Common myeloid progenitor, CD34-positive (primary cell): ENCODE measurements around the gene MSI2.
A peak's percentile ranks its signal among the peaks of the same experiment; 100 is the strongest.

Experiments used
- CTCF ChIA-PET: fragments of 350-600 bp; sonication (Branson Sonifier 250); formaldehyde crosslinking; loops from one replicate; lab custom pipeline; 2021; ENCODE audit warnings: antibody characterized with exemption; lab: Charles Lee
- POLR2A ChIA-PET: fragments of 350-600 bp; sonication (Branson Sonifier 250); formaldehyde crosslinking; loops from one replicate; lab custom pipeline; 2021; ENCODE audit warnings: antibody characterized with exemption; lab: Charles Lee
- DNase-seq, 3 donors: peaks; one replicate each; pipeline versions ENCODE4 v3.0.0 to v3.0.0-alpha.2; 2013
- H3K27ac ChIP-seq, 2 experiments: 1 replicate in 1 of 2; 2 replicates in 1 of 2; pipeline ENCODE4 v1.7.0; 2013; ENCODE audit warnings: inconsistent platforms in 2 of 2, low read length in 2 of 2, mild to moderate bottlenecking in 2 of 2, low read depth in 1 of 2, moderate library complexity in 1 of 2; ENCODE audit not compliant: severe bottlenecking in 2 of 2, insufficient read depth in 1 of 2, poor library complexity in 1 of 2
- H3K27me3 ChIP-seq, 5 experiments: replicated peaks in 2 of 5; 1 replicate in 3 of 5; 2 replicates in 2 of 5; pipeline versions ENCODE4 v1.6.1 to v1.7.0; 2013; ENCODE audit warnings: low read length in 4 of 5, mild to moderate bottlenecking in 2 of 5, moderate library complexity in 2 of 5, inconsistent platforms in 1 of 5; ENCODE audit not compliant: insufficient read depth in 5 of 5, control insufficient read depth in 4 of 5
- H3K36me3 ChIP-seq, 4 experiments: 1 replicate in 2 of 4; 2 replicates in 2 of 4; pipeline versions ENCODE4 v1.6.1 to v1.7.0; 2013; ENCODE audit warnings: low read length in 3 of 4, control low read depth in 1 of 4, mild to moderate bottlenecking in 1 of 4; ENCODE audit not compliant: control insufficient read depth in 4 of 4, insufficient read depth in 4 of 4
- H3K4me1 ChIP-seq, 4 experiments: 1 replicate in 3 of 4; 2 replicates in 1 of 4; pipeline versions ENCODE4 v1.6.1 to v1.7.1; 2013; ENCODE audit warnings: low read length in 3 of 4, mild to moderate bottlenecking in 3 of 4, control low read depth in 1 of 4, inconsistent platforms in 1 of 4, moderate library complexity in 1 of 4; ENCODE audit not compliant: control insufficient read depth in 4 of 4, insufficient read depth in 4 of 4; ENCODE audit errors: control extremely low read depth in 1 of 4
- H3K4me3 ChIP-seq, 7 experiments: 1 replicate in 4 of 7; 2 replicates in 3 of 7; pipeline versions ENCODE4 v1.5.1 to v1.7.0; 2013; ENCODE audit warnings: mild to moderate bottlenecking in 7 of 7, low read length in 6 of 7, moderate library complexity in 6 of 7, inconsistent platforms in 2 of 7, low read depth in 2 of 7, control low read depth in 1 of 7; ENCODE audit not compliant: insufficient read depth in 4 of 7, control insufficient read depth in 1 of 7; ENCODE audit errors: extremely low read depth in 1 of 7
- H3K9me3 ChIP-seq, 5 experiments: 1 replicate in 4 of 5; 2 replicates in 1 of 5; pipeline versions ENCODE4 v1.6.1 to v1.7.1; 2013; ENCODE audit warnings: low read length in 4 of 5, mild to moderate bottlenecking in 2 of 5, inconsistent platforms in 1 of 5, low read depth in 1 of 5, moderate library complexity in 1 of 5; ENCODE audit not compliant: control insufficient read depth in 4 of 5, insufficient read depth in 2 of 5; ENCODE audit errors: control extremely low read depth in 1 of 5
- WGBS: methylation state at CpG from one replicate; pipeline ENCODE4 v1.1.5; 2013; ENCODE audit not compliant: insufficient coverage; 5-methylcytosine and 5-hydroxymethylcytosine counted together

The MSI2 gene

DNA sequence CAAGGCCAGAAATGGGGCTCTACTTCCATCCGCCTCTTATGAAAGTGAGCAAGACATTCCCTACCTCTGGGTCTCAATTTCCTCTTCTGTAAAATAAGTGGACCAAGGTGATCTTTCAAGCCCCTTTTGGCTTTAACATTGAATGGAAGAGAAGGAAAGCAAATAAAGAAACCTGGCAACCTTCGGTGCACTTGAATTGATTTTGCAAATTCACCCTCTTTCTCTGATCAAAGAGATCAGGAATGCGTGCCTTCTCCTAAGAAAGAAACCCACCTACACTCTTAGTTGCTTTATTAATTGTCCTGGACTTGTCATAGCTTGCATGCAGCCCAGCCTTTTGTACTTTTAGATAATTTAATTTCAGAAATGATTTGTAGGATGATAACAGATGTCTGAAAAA is 3.0 kb downstream of the MSI2 start:
- H3K27me3 ChIP-seq, result no peaks in the 10 kb centered on the region
- ChIA-PET POLR2A (no interaction called here), CTCF (interaction anchor here (0.8 to 2.9 kb wide), 5 partner anchors 11 to 26 kb away, joined by 4 to 16 read pairs (median 5); no protein-coding TSS in a partner anchor)
- peaks cover 5 to 61% (median 31%) of the 10 kb centered on the region in 4 experiments for H3K36me3 ChIP-seq
- H3K9me3 ChIP-seq, result no peaks in the 10 kb centered on the region
- peak overlapping the region in 6 of 7 experiments; percentile 81 to 99 (median 94) for H3K4me3 ChIP-seq
- peak overlapping the region; percentile 72 to 86 for H3K27ac ChIP-seq
- peaks cover 44 to 71% (median 62%) of the 10 kb centered on the region in 4 experiments for H3K4me1 ChIP-seq
- WGBS, result 0% methylated on average over 2 of the region's 3 CpGs
- no peak for DNase-seq

DNA sequence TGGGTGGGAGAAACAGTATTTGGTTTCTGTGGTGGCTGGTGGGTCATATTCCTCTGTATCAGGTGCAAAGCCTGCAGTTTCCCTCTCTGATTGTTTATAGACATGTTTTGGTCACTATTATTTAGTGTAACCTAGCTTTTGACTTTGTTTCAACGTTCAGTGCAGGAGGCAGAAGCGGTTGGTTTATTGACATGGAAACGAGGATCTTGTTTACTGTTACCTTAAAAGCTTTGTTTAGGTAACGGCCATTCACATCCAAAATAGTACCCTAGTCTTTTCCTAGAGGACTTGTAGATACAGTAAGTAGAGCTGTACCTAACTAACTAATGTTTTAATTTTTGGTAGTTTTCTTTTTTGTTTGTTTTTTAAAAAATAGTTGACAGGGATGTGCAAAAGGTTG is 3.5 kb downstream of the MSI2 start:
- POLR2A ChIA-PET, result no interaction called here
- no peaks in the 10 kb centered on the region for H3K9me3 ChIP-seq
- CTCF ChIA-PET, result interaction anchor here (0.8 to 2.9 kb wide), 6 partner anchors 10 to 49 kb away, joined by 4 to 16 read pairs (median 6); no protein-coding TSS in a partner anchor
- peak overlapping the region in 6 of 7 experiments; percentile 81 to 99 (median 94) for H3K4me3 ChIP-seq
- no peaks in the 10 kb centered on the region for H3K27me3 ChIP-seq
- no CpG with 5 or more reads among the region's 4 CpGs for WGBS
- peak overlapping the region; percentile 72 to 86 for H3K27ac ChIP-seq
- DNase-seq, result peak in 1 of 3 donors; percentile 26
- H3K4me1 ChIP-seq, result peaks cover 44 to 71% (median 66%) of the 10 kb centered on the region in 4 experiments
- peaks cover 9 to 66% (median 35%) of the 10 kb centered on the region in 4 experiments for H3K36me3 ChIP-seq

DNA sequence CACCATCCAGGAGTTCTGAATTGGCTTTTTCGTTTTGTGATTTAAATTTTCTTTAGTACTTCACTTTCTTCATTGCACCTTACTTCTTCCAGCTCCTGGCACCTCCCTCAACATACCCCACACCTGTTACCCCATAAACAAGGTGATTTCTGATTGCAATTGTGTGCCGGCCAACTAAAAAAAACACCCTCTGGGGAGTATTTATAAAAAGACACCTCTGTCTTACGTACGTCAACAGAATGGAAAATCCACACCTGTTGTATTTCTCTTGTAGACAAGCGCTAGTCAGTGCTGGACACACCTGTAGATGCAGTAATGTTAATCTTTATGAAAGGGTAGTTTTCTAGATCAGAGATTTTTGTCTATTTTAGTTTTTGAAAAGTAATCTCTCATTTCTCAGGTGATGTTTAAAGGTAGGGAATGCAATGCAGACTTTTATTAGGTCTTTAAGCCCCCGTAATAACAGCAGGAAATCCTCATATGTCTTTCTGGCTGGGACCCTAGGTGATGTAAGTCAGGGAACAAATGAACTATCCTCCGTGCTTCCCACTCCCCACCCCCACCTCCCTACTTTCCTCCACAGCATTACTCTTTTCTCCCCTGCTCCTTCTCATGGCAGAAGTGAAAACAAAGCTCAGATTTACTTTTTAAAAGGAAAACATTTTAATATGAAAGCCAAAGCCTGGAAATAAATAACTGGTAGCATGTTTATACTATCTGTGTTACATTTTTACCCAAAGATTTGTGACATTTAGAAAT is 4.2 kb downstream of the MSI2 start:
- Histone ChIP-seq H3K4me3 (peak overlapping the region in 6 of 7 experiments; percentile 81 to 99 (median 94)), H3K36me3 (peaks cover 11 to 73% (median 41%) of the 10 kb centered on the region in 4 experiments), H3K27ac (peak overlapping the region; percentile 72 to 86), H3K4me1 (peaks cover 44 to 73% (median 67%) of the 10 kb centered on the region in 4 experiments), H3K9me3 (no peaks in the 10 kb centered on the region), H3K27me3 (no peaks in the 10 kb centered on the region)
- ChIA-PET CTCF (interaction anchor here (0.7 to 2.9 kb wide), 10 partner anchors 9 to 179 kb away, joined by 3 to 16 read pairs (median 4); no protein-coding TSS in a partner anchor), POLR2A (no interaction called here)
- 9% methylated on average over 3 of the region's 7 CpGs for WGBS
- DNase-seq, result no peak

DNA sequence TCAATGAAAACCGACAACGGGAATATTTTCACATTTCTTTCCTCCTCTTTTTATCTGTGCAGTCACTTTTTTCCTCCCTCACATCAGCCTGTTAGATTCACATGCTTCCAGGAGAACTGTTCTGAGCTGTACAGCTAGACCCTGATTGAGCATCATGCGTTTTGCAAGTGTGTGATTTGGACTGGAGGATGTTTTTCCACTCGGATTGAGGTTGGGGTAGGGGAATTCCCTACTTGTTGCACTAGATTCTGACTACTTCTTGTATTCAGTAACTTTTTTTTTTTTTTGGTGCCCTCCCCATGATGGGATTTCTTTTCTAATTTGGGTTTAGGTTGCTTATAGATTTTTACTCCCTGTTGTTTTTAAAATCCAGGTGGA is 4.8 kb downstream of the MSI2 start:
- Histone ChIP-seq H3K4me3 (peak overlapping the region in 6 of 7 experiments; percentile 81 to 99 (median 94)), H3K9me3 (no peaks in the 10 kb centered on the region), H3K27ac (peak overlapping the region; percentile 9 to 86), H3K27me3 (no peaks in the 10 kb centered on the region), H3K4me1 (peaks cover 44 to 76% (median 68%) of the 10 kb centered on the region in 4 experiments), H3K36me3 (peaks cover 11 to 78% (median 45%) of the 10 kb centered on the region in 4 experiments)
- CTCF ChIA-PET, result interaction anchor here (0.7 to 2.9 kb wide), 9 partner anchors 11 to 179 kb away, joined by 3 to 16 read pairs (median 3); no protein-coding TSS in a partner anchor
- peak in 2 of 3 donors; percentile 35 to 41 for DNase-seq
- POLR2A ChIA-PET, result interaction anchor here (0.7 kb wide), 1 partner anchor 413 kb away, joined by 7 read pairs; no protein-coding TSS in a partner anchor
- WGBS, result no CpG with 5 or more reads among the region's 4 CpGs

DNA sequence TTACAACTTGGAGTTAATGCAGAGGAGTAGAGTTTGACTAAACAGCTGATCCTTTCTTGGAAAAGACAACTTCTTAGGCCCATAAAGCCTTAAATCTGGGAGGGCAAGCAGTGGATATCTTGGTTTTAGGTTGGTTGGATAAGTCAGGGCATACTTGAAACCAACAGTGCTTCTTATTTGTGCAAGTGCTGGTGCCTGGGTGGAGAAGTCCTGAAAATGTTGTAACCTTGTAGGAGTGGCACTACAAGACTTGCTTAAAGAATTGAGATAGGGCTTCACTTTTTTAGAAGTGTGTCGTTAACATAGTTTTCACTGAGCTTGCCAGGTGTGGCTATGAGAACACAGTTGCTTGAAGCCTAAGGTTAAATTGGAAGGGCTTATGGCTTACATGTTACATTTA is 6.2 kb downstream of the MSI2 start:
- Histone ChIP-seq H3K9me3 (no peaks in the 10 kb centered on the region), H3K27me3 (no peaks in the 10 kb centered on the region), H3K4me1 (peaks cover 44 to 87% (median 72%) of the 10 kb centered on the region in 4 experiments), H3K36me3 (peaks cover 13 to 90% (median 55%) of the 10 kb centered on the region in 4 experiments), H3K4me3 (peak overlapping the region in 5 of 7 experiments; percentile 23 to 99 (median 81)), H3K27ac (peak overlapping the region; percentile 12 to 86)
- CTCF ChIA-PET, result interaction anchor here (0.9 to 1.9 kb wide), 3 partner anchors 15 to 22 kb away, joined by 3 to 6 read pairs (median 3); no protein-coding TSS in a partner anchor
- WGBS, result 20% methylated on average over 1 of the region's 1 CpG
- POLR2A ChIA-PET, result no interaction called here
- no peak for DNase-seq

DNA sequence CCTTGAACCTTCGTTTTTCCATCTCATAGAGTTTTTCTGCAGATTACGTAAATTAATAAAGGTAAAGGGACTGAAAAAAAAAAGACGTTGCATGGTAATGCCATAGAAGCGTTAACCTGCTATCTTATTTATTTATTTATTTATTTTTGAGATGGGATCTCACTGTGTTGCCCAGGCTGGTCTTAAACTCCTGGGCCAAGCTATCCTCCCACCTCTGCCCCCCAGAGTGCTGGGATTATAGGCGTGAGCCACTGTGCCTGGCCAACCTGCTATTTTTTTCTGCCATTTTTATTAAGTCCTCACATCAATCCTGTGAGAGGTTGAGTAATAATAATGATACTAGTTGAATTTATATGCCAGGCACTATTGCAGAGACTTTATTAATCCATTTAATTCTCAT is 7.9 kb downstream of the MSI2 start:
- Histone ChIP-seq H3K27me3 (no peaks in the 10 kb centered on the region), H3K27ac (peak overlapping the region in 1 of 2 experiments; percentile 3), H3K36me3 (peaks cover 18 to 94% (median 58%) of the 10 kb centered on the region in 4 experiments), H3K4me3 (peak overlapping the region in 2 of 7 experiments; percentile 15 to 99), H3K4me1 (peaks cover 37 to 90% (median 66%) of the 10 kb centered on the region in 4 experiments), H3K9me3 (no peaks in the 10 kb centered on the region)
- WGBS, result 83% methylated on average over 1 of the region's 5 CpGs
- ChIA-PET CTCF (interaction anchor here (0.7 kb wide), 1 partner anchor 15 kb away, joined by 3 read pairs; no protein-coding TSS in a partner anchor), POLR2A (no interaction called here)
- DNase-seq, result no peak
